ENCODE measurements around the gene MYO5A. TPM values are rescaled to one million over a fixed set of nuclear protein-coding genes. Genes with fewer than 3 reads are reported as not detected.

Gene MYO5A
- total and polyA plus RNA-seq, 10 of the 15 experiments (the other 5 are each of a cell fraction or from before 2014, with no cell fraction given), result 4.2 to 42.9 (median 31.1) TPM

DNA sequence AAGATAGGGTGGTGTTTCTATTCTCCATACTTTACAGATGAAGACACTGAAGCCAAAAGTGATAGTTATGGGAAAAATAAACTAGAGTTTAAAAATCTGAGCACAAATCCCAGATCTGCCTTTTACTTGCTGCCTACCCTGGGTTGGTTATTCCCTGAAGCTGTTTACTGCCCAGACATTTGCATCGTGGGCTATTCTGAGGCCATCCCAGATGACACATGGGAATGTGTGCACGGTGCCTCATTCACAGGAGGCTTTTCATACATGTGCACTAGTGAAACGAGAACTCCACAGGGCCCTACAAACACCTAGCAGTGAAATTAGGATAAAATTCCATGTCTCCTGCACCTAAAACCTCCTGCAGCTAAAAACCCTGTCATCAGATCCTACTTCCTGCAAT, 250.5 kb downstream of the MYO5A start:
- Histone ChIP-seq H3K27ac (ENCODE audit: control insufficient read depth, insufficient read depth) (no peak overlapping the region), H3K9me3 (replicated peaks; ENCODE audit: control insufficient read depth, insufficient read depth, low read length) (no peaks in the 10 kb centered on the region), H3K4me2 (ENCODE audit: control insufficient read depth, insufficient read depth) (no peak overlapping the region), H3K36me3 (ENCODE audit: control insufficient read depth in 2 of 2, insufficient read depth in 2 of 2, low read length in 1 of 2) (no peaks in the 10 kb centered on the region), H3K4me3 (no peak overlapping the region), H3K79me2 (ENCODE audit: control insufficient read depth, insufficient read depth, low read length) (no peaks in the 10 kb centered on the region), H3K9ac (ENCODE audit: control insufficient read depth, insufficient read depth, low read length) (no peak overlapping the region), H3K4me1 (ENCODE audit: control insufficient read depth, insufficient read depth, low read length) (no peaks in the 10 kb centered on the region), H4K20me1 (ENCODE audit: control insufficient read depth, insufficient read depth) (no peaks in the 10 kb centered on the region), H2AFZ (ENCODE audit: control insufficient read depth, low read depth, low read length) (no peak overlapping the region), H3K27me3 (replicated peaks in 1 of 2; ENCODE audit: control insufficient read depth in 2 of 2, insufficient read depth in 2 of 2, low read length in 1 of 2) (no peaks in the 10 kb centered on the region)
- ATAC-seq (no peak), DNase-seq (ENCODE audit: low read depth, low spot score) (no peak), FAIRE-seq (no peak)
- CTCF ChIA-PET, result interaction anchor here (2.8 kb wide), 1 partner anchor 21 kb away, joined by 9 read pairs; no protein-coding TSS in a partner anchor
- BruUV-seq (replicated peaks), result no TSS peak
- RAD21 ChIA-PET (ENCODE audit: unreplicated experiment), result no interaction called here
- in situ Hi-C loops (cut with MboI), result no loop called here
- POLR2A ChIA-PET, result interaction anchor here (0.5 kb wide), 1 partner anchor 21 kb away, joined by 4 read pairs; no protein-coding TSS in a partner anchor
- intact Hi-C loops (cut with micrococcal nuclease; ENCODE audit: unreplicated experiment), result no loop called here
- 53% methylated on average over 3 of the region's 3 CpGs for WGBS (ENCODE audit: insufficient coverage, insufficient replicate concordance, low lambda C conversion rate, missing lambda C conversion rate)
- SMC1A ChIA-PET (ENCODE audit: uncharacterized antibody, unreplicated experiment), result interaction anchor here (0.6 to 1.0 kb wide), 2 partner anchors 21 to 348 kb away, joined by 3 to 4 read pairs; no protein-coding TSS in a partner anchor
- TF ChIP-seq EZH2 (IDR thresholded peaks at IDR 0.05; ENCODE audit: borderline replicate concordance, control insufficient read depth, low read depth, low read length) (no peak), MTA3 (IDR thresholded peaks at IDR 0.05; ENCODE audit: borderline replicate concordance, low read length) (no peak), JUND (IDR thresholded peaks at IDR 0.05; ENCODE audit: low read depth, low read length) (no peak), TCF12 (IDR thresholded peaks at IDR 0.05; ENCODE audit: low read depth, low read length) (no peak), CREM (IDR thresholded peaks at IDR 0.05; ENCODE audit: low read depth) (no peak), SPI1 (IDR thresholded peaks at IDR 0.05; ENCODE audit: borderline replicate concordance, insufficient read depth, low read depth, low read length) (no peak), POLR2A (IDR thresholded peaks at IDR 0.05; ENCODE audit: low read depth, low read length) (no peak)
- TF ChIP-seq, protein P1, sequence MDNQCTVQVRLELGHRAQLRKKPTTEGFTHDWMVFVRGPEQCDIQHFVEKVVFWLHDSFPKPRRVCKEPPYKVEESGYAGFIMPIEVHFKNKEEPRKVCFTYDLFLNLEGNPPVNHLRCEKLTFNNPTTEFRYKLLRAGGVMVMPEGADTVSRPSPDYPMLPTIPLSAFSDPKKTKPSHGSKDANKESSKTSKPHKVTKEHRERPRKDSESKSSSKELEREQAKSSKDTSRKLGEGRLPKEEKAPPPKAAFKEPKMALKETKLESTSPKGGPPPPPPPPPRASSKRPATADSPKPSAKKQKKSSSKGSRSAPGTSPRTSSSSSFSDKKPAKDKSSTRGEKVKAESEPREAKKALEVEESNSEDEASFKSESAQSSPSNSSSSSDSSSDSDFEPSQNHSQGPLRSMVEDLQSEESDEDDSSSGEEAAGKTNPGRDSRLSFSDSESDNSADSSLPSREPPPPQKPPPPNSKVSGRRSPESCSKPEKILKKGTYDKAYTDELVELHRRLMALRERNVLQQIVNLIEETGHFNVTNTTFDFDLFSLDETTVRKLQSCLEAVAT (IDR thresholded peaks at IDR 0.05), result no peak
- TF ChIP-seq, protein P2, sequence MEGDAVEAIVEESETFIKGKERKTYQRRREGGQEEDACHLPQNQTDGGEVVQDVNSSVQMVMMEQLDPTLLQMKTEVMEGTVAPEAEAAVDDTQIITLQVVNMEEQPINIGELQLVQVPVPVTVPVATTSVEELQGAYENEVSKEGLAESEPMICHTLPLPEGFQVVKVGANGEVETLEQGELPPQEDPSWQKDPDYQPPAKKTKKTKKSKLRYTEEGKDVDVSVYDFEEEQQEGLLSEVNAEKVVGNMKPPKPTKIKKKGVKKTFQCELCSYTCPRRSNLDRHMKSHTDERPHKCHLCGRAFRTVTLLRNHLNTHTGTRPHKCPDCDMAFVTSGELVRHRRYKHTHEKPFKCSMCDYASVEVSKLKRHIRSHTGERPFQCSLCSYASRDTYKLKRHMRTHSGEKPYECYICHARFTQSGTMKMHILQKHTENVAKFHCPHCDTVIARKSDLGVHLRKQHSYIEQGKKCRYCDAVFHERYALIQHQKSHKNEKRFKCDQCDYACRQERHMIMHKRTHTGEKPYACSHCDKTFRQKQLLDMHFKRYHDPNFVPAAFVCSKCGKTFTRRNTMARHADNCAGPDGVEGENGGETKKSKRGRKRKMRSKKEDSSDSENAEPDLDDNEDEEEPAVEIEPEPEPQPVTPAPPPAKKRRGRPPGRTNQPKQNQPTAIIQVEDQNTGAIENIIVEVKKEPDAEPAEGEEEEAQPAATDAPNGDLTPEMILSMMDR (IDR thresholded peaks at IDR 0.05 in 2 of 3, conservative IDR thresholded peaks at IDR 0.05 in 1 of 3; ENCODE audit: control insufficient read depth in 2 of 3, extremely low read depth in 1 of 3, insufficient read depth in 1 of 3, low read depth in 3 of 3, low read length in 3 of 3), result no peak
- TF ChIP-seq, protein P3, sequence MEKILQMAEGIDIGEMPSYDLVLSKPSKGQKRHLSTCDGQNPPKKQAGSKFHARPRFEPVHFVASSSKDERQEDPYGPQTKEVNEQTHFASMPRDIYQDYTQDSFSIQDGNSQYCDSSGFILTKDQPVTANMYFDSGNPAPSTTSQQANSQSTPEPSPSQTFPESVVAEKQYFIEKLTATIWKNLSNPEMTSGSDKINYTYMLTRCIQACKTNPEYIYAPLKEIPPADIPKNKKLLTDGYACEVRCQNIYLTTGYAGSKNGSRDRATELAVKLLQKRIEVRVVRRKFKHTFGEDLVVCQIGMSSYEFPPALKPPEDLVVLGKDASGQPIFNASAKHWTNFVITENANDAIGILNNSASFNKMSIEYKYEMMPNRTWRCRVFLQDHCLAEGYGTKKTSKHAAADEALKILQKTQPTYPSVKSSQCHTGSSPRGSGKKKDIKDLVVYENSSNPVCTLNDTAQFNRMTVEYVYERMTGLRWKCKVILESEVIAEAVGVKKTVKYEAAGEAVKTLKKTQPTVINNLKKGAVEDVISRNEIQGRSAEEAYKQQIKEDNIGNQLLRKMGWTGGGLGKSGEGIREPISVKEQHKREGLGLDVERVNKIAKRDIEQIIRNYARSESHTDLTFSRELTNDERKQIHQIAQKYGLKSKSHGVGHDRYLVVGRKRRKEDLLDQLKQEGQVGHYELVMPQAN (conservative IDR thresholded peaks at IDR 0.05), result no peak
- TF ChIP-seq, protein P4, sequence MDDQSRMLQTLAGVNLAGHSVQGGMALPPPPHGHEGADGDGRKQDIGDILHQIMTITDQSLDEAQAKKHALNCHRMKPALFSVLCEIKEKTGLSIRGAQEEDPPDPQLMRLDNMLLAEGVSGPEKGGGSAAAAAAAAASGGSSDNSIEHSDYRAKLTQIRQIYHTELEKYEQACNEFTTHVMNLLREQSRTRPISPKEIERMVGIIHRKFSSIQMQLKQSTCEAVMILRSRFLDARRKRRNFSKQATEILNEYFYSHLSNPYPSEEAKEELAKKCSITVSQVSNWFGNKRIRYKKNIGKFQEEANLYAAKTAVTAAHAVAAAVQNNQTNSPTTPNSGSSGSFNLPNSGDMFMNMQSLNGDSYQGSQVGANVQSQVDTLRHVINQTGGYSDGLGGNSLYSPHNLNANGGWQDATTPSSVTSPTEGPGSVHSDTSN (IDR thresholded peaks at IDR 0.05; ENCODE audit: insufficient replicate concordance, low read depth, low read length), result no peak
- TF ChIP-seq, protein P5, sequence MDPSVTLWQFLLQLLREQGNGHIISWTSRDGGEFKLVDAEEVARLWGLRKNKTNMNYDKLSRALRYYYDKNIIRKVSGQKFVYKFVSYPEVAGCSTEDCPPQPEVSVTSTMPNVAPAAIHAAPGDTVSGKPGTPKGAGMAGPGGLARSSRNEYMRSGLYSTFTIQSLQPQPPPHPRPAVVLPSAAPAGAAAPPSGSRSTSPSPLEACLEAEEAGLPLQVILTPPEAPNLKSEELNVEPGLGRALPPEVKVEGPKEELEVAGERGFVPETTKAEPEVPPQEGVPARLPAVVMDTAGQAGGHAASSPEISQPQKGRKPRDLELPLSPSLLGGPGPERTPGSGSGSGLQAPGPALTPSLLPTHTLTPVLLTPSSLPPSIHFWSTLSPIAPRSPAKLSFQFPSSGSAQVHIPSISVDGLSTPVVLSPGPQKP (IDR thresholded peaks at IDR 0.05; ENCODE audit: low read depth, low read length), result no peak
- TF ChIP-seq, protein P6, sequence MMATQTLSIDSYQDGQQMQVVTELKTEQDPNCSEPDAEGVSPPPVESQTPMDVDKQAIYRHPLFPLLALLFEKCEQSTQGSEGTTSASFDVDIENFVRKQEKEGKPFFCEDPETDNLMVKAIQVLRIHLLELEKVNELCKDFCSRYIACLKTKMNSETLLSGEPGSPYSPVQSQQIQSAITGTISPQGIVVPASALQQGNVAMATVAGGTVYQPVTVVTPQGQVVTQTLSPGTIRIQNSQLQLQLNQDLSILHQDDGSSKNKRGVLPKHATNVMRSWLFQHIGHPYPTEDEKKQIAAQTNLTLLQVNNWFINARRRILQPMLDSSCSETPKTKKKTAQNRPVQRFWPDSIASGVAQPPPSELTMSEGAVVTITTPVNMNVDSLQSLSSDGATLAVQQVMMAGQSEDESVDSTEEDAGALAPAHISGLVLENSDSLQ (IDR thresholded peaks at IDR 0.05), result no peak
